NT2/D1 (cell line): ENCODE results near the gene SPA17.

Experiments used
- YY1 ChIP-seq: IDR thresholded peaks from 2 replicates; pipeline ENCODE4 v1.6.1; 2011; ENCODE audit not compliant: insufficient read length, insufficient read depth
- ZNF274 ChIP-seq: IDR thresholded peaks from 2 replicates; pipeline ENCODE4 v1.6.1; 2011; ENCODE audit warnings: mild to moderate bottlenecking, low read depth, low read length

DNA sequence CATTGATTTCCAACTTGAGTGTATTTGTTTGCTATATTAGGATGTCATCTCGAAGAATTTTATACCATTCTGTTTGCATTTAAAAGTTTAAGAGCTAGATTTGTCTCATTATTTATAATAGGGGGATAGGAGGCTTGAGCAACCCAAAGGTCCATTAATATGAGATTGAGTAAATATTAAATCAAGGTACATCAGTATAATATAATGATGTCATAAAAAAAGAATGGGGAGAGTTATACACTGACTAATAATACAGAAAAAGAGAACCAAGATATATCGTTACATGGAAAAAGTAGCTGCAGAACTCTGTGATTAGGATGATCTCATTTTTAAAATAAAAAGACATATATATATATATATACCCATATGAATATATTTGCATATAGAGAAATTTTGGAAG is 19.4 kb downstream of the SPA17 start:
- TF ChIP-seq ZNF274 (no peak), YY1 (no peak)
